GM23338 (cell line): ENCODE results near the gene LDLRAD3. TPM values are rescaled to one million over a fixed set of nuclear protein-coding genes. Genes with fewer than 3 reads are reported as not detected.

Source experiments
- ATAC-seq: fragments of 200-7000 bp; cut with Tn5 transposase; 3 replicates; pipeline ENCODE4 v1.9.1; 2020
- DNase-seq: peaks from one replicate; pipeline ENCODE4 v3.0.0-alpha.2; 2015; ENCODE audit warnings: low spot score
- H2AFZ ChIP-seq: fragments of 200-600 bp; sonication (generic); 2 replicates; pipeline ENCODE4 v1.8.0; 2016; ENCODE audit warnings: antibody characterized with exemption, mild to moderate bottlenecking, moderate library complexity
- H3F3A ChIP-seq: fragments of 200-600 bp; sonication (generic); replicated peaks from 2 replicates; pipeline ENCODE4 v1.8.0; 2017; ENCODE audit warnings: antibody characterized with exemption, mixed run types, low read depth
- H3K27ac ChIP-seq: fragments of 200-600 bp; sonication (generic); 2 replicates; pipeline ENCODE4 v1.6.1; 2016; ENCODE audit warnings: low read depth
- H3K27me3 ChIP-seq: fragments of 200-600 bp; sonication (generic); 2 replicates; pipeline ENCODE4 v1.8.0; 2016; ENCODE audit warnings: mild to moderate bottlenecking, mixed run types, moderate library complexity; ENCODE audit not compliant: insufficient read depth
- H3K36me3 ChIP-seq: fragments of 200-600 bp; sonication (generic); 2 replicates; pipeline ENCODE4 v1.8.0; 2016; ENCODE audit warnings: mild to moderate bottlenecking; ENCODE audit not compliant: insufficient read depth
- H3K4me1 ChIP-seq: fragments of 200-600 bp; sonication (generic); 2 replicates; pipeline ENCODE4 v1.8.0; 2016; ENCODE audit warnings: mild to moderate bottlenecking, moderate library complexity; ENCODE audit not compliant: insufficient read depth
- H3K4me2 ChIP-seq: fragments of 200-600 bp; sonication (generic); 2 replicates; pipeline ENCODE4 v1.7.1; 2017; ENCODE audit warnings: mixed run types
- H3K4me3 ChIP-seq: fragments of 200-600 bp; sonication (generic); 2 replicates; pipeline ENCODE4 v1.6.1; 2016; ENCODE audit warnings: mixed run types
- H3K79me2 ChIP-seq: fragments of 200-600 bp; sonication (generic); replicated peaks from 2 replicates; pipeline ENCODE4 v1.8.0; 2017; ENCODE audit warnings: mild to moderate bottlenecking; ENCODE audit not compliant: insufficient read depth
- H3K9me2 ChIP-seq: fragments of 200-600 bp; sonication (generic); 2 replicates; pipeline ENCODE4 v1.8.0; 2017; ENCODE audit not compliant: insufficient read depth
- H4K20me1 ChIP-seq: fragments of 200-600 bp; sonication (generic); replicated peaks from 2 replicates; pipeline ENCODE4 v1.8.0; 2017; ENCODE audit warnings: mild to moderate bottlenecking; ENCODE audit not compliant: insufficient read depth
- H3K27ac Mint-ChIP-seq: 2 replicates; pipeline ENCODE4 v1.8.0; 2020; ENCODE audit warnings: inconsistent platforms, mild to moderate bottlenecking, moderate library complexity, mixed read lengths
- H3K27me3 Mint-ChIP-seq: 3 replicates; pipeline ENCODE4 v1.8.0; 2022; ENCODE audit warnings: low read depth, mild to moderate bottlenecking, moderate library complexity, mixed read lengths, inconsistent platforms; ENCODE audit not compliant: insufficient read depth, poor library complexity
- H3K36me3 Mint-ChIP-seq: 3 replicates; pipeline ENCODE4 v1.8.0; 2021; ENCODE audit warnings: low read depth, mild to moderate bottlenecking, inconsistent platforms, moderate library complexity, mixed read lengths
- H3K4me1 Mint-ChIP-seq: 3 replicates; pipeline ENCODE4 v1.8.0; 2020; ENCODE audit warnings: mild to moderate bottlenecking, inconsistent platforms, mixed read lengths
- H3K4me3 Mint-ChIP-seq: 3 replicates; pipeline ENCODE4 v1.8.0; 2021; ENCODE audit warnings: moderate library complexity, mild to moderate bottlenecking, inconsistent platforms, mixed read lengths
- H3K9me3 Mint-ChIP-seq: 3 replicates; pipeline ENCODE4 v1.8.0; 2020; ENCODE audit warnings: moderate library complexity, mild to moderate bottlenecking, inconsistent platforms, mixed read lengths
- CREB1 ChIP-seq: fragments of 250-450 bp; sonication (Bioruptor Pico); IDR thresholded peaks from 2 replicates; pipeline ENCODE4 v1.5.0; 2020; ENCODE audit warnings: low read depth, mild to moderate bottlenecking, moderate library complexity
- POLR2AphosphoS5 ChIP-seq: IDR thresholded peaks from 2 replicates; pipeline ENCODE4 v1.6.1; 2016; ENCODE audit warnings: antibody characterized with exemption, low read depth
- STAT1 ChIP-seq: IDR thresholded peaks from one replicate; pipeline ENCODE4 v1.6.1; 2016; ENCODE audit warnings: antibody characterized with exemption; ENCODE audit not compliant: unreplicated experiment
- ZNF114 ChIP-seq: fragments of 250-450 bp; sonication (Bioruptor Pico); IDR thresholded peaks from 2 replicates; pipeline ENCODE4 v1.5.0; 2020; ENCODE audit warnings: mild to moderate bottlenecking, moderate library complexity
- ZNF331 ChIP-seq: fragments of 250-450 bp; sonication (Bioruptor Pico); IDR thresholded peaks from 2 replicates; pipeline ENCODE4 v1.5.0; 2020; ENCODE audit warnings: low read depth, mild to moderate bottlenecking, moderate library complexity
- polyA plus RNA-seq: library from polyadenylated mRNA; unstranded; fragments of >200 nt; fragmentation: Nextera tagmentation; extraction: Ambion mirVana; gene quantifications from 2 replicates; pipeline ENCODE4 v1.2.1, GENCODE V29; 2016
- total RNA-seq: library from RNA; depleted of rRNA; stranded (reverse); fragments of >200 nt; shearing (Covaris generic); gene quantifications from 2 replicates; pipeline ENCODE4 v1.2.3, GENCODE V29; 2014
- TF ChIP-seq, protein P1 (sequence below): fragments of 250-450 bp; sonication (Bioruptor Pico); IDR thresholded peaks from 2 replicates; pipeline ENCODE4 v1.5.0; 2020; ENCODE audit warnings: mild to moderate bottlenecking, moderate library complexity
- TF ChIP-seq, protein P2 (sequence below): IDR thresholded peaks from one replicate; pipeline ENCODE4 v1.6.1; 2018; ENCODE audit warnings: antibody characterized with exemption; ENCODE audit not compliant: unreplicated experiment

The LDLRAD3 gene
- total and polyA plus RNA-seq, 2 experiments from 2014 or later, result 8.5 to 19.4 TPM

DNA sequence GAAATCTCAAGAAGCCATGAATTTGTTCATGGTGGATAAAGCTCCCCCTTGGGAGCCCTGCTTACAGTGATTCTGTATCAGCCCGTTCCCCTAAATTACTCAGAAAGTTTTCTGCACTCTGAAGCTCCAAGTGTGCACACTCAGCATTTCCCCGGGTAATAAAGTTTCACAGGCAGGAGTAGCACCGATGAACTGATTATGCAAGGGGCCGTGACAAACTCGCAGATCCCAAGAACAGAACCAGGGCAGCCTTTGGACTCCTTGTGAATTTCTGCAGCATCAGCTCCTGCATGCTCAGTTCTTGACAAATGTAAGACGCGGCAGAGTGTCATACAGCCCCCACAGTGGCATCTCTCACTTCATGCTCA is 271.8 kb downstream of the LDLRAD3 start:
- TF ChIP-seq, protein P1, sequence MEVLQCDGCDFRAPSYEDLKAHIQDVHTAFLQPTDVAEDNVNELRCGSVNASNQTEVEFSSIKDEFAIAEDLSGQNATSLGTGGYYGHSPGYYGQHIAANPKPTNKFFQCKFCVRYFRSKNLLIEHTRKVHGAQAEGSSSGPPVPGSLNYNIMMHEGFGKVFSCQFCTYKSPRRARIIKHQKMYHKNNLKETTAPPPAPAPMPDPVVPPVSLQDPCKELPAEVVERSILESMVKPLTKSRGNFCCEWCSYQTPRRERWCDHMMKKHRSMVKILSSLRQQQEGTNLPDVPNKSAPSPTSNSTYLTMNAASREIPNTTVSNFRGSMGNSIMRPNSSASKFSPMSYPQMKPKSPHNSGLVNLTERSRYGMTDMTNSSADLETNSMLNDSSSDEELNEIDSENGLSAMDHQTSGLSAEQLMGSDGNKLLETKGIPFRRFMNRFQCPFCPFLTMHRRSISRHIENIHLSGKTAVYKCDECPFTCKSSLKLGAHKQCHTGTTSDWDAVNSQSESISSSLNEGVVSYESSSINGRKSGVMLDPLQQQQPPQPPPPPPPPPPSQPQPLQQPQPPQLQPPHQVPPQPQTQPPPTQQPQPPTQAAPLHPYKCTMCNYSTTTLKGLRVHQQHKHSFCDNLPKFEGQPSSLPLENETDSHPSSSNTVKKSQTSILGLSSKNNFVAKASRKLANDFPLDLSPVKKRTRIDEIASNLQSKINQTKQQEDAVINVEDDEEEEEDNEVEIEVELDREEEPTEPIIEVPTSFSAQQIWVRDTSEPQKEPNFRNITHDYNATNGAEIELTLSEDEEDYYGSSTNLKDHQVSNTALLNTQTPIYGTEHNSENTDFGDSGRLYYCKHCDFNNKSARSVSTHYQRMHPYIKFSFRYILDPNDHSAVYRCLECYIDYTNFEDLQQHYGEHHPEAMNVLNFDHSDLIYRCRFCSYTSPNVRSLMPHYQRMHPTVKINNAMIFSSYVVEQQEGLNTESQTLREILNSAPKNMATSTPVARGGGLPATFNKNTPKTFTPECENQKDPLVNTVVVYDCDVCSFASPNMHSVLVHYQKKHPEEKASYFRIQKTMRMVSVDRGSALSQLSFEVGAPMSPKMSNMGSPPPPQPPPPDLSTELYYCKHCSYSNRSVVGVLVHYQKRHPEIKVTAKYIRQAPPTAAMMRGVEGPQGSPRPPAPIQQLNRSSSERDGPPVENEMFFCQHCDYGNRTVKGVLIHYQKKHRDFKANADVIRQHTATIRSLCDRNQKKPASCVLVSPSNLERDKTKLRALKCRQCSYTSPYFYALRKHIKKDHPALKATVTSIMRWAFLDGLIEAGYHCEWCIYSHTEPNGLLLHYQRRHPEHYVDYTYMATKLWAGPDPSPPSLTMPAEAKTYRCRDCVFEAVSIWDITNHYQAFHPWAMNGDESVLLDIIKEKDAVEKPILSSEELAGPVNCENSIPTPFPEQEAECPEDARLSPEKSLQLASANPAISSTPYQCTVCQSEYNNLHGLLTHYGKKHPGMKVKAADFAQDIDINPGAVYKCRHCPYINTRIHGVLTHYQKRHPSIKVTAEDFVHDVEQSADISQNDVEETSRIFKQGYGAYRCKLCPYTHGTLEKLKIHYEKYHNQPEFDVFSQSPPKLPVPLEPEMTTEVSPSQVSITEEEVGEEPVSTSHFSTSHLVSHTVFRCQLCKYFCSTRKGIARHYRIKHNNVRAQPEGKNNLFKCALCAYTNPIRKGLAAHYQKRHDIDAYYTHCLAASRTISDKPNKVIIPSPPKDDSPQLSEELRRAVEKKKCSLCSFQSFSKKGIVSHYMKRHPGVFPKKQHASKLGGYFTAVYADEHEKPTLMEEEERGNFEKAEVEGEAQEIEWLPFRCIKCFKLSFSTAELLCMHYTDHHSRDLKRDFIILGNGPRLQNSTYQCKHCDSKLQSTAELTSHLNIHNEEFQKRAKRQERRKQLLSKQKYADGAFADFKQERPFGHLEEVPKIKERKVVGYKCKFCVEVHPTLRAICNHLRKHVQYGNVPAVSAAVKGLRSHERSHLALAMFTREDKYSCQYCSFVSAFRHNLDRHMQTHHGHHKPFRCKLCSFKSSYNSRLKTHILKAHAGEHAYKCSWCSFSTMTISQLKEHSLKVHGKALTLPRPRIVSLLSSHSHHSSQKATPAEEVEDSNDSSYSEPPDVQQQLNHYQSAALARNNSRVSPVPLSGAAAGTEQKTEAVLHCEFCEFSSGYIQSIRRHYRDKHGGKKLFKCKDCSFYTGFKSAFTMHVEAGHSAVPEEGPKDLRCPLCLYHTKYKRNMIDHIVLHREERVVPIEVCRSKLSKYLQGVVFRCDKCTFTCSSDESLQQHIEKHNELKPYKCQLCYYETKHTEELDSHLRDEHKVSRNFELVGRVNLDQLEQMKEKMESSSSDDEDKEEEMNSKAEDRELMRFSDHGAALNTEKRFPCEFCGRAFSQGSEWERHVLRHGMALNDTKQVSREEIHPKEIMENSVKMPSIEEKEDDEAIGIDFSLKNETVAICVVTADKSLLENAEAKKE (CRISPR knock-in tag), result no peak
- TF ChIP-seq, protein P2, sequence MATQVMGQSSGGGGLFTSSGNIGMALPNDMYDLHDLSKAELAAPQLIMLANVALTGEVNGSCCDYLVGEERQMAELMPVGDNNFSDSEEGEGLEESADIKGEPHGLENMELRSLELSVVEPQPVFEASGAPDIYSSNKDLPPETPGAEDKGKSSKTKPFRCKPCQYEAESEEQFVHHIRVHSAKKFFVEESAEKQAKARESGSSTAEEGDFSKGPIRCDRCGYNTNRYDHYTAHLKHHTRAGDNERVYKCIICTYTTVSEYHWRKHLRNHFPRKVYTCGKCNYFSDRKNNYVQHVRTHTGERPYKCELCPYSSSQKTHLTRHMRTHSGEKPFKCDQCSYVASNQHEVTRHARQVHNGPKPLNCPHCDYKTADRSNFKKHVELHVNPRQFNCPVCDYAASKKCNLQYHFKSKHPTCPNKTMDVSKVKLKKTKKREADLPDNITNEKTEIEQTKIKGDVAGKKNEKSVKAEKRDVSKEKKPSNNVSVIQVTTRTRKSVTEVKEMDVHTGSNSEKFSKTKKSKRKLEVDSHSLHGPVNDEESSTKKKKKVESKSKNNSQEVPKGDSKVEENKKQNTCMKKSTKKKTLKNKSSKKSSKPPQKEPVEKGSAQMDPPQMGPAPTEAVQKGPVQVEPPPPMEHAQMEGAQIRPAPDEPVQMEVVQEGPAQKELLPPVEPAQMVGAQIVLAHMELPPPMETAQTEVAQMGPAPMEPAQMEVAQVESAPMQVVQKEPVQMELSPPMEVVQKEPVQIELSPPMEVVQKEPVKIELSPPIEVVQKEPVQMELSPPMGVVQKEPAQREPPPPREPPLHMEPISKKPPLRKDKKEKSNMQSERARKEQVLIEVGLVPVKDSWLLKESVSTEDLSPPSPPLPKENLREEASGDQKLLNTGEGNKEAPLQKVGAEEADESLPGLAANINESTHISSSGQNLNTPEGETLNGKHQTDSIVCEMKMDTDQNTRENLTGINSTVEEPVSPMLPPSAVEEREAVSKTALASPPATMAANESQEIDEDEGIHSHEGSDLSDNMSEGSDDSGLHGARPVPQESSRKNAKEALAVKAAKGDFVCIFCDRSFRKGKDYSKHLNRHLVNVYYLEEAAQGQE, result no peak
- TF ChIP-seq ZNF331 (CRISPR knock-in tag) (no peak), STAT1 (no peak), POLR2AphosphoS5 (no peak), CREB1 (CRISPR knock-in tag) (no peak), ZNF114 (no peak)
- H2AFZ ChIP-seq, result no peak overlapping the region
- H3K36me3 ChIP-seq, result no peaks in the 10 kb centered on the region; the same call in 1 of the 2 replicates
- Mint-ChIP-seq H3K27me3 (peaks cover 3% of the 10 kb centered on the region), H3K9me3 (peaks cover 13% of the 10 kb centered on the region; the same call in 2 of the 3 replicates), H3K27ac (no peak overlapping the region), H3K4me3 (no peak overlapping the region), H3K36me3 (peaks cover 10% of the 10 kb centered on the region; the same call in 2 of the 3 replicates), H3K4me1 (peaks cover 19% of the 10 kb centered on the region)
- H3K4me2 ChIP-seq, result no peak overlapping the region
- H3K9me2 ChIP-seq, result no peaks in the 10 kb centered on the region
- no peaks in the 10 kb centered on the region for H4K20me1 ChIP-seq
- no peaks in the 10 kb centered on the region for H3F3A ChIP-seq
- H3K27ac ChIP-seq, result no peak overlapping the region
- H3K79me2 ChIP-seq, result no peaks in the 10 kb centered on the region
- no peak overlapping the region for H3K4me3 ChIP-seq
- no peaks in the 10 kb centered on the region for H3K27me3 ChIP-seq
- peaks cover 4% of the 10 kb centered on the region; the same call in 1 of the 2 replicates for H3K4me1 ChIP-seq
- ATAC-seq (no peak), DNase-seq (no peak)
